ENCODE measurements around the gene TMEM222. TPM values are rescaled to one million over a fixed set of nuclear protein-coding genes. Genes with fewer than 3 reads are reported as not detected.
A peak's percentile ranks its signal among the peaks of the same experiment; 100 is the strongest.

The TMEM222 gene
- polyA plus RNA-seq, 4 donors, result 30.3 to 51.7 (median 36.9) TPM

- FAIRE-seq, result no peak
- peaks cover 0 to 13% (median 0%) of the 10 kb centered on the region in 3 donors for H3K36me3 ChIP-seq (ENCODE audit: control insufficient read depth in 3 of 3, insufficient read depth in 2 of 3, low read depth in 1 of 3, low read length in 3 of 3)
- 22 to 31% (median 27%) methylated on average over 44 to 51 of the region's 51 CpGs for WGBS, 3 donors
- peak overlapping the region in 1 of 3 donors; percentile 33 for H3K27ac ChIP-seq (ENCODE audit: low read depth in 1 of 3, low read length in 2 of 3)
- no peaks in the 10 kb centered on the region for H3K9me3 ChIP-seq (ENCODE audit: control insufficient read depth in 2 of 2, insufficient read depth in 1 of 2, low read depth in 1 of 2, low read length in 1 of 2)
- H3K4me1 ChIP-seq (ENCODE audit: control insufficient read depth in 3 of 3, insufficient read depth in 2 of 3, low read depth in 1 of 3, low read length in 2 of 3), result peaks cover 0 to 30% (median 5%) of the 10 kb centered on the region in 3 donors
- DNase-seq, result peak; percentile 66 to 91
- peak overlapping the region in 2 of 3 donors; percentile 45 to 47 for H3K4me3 ChIP-seq (ENCODE audit: low read depth in 1 of 3, low read length in 3 of 3)
- peaks cover 0 to 18% (median 0%) of the 10 kb centered on the region in 3 donors for H3K27me3 ChIP-seq (ENCODE audit: control insufficient read depth in 3 of 3, insufficient read depth in 3 of 3, low read length in 3 of 3)
These were observed 27.2 kb downstream of the TMEM222 start for GRCh38 chr1:27348861-27349783.

GRCh38 chr1:27349784-27350662, 28.1 kb downstream of the TMEM222 start:
- H3K27ac ChIP-seq (ENCODE audit: low read depth in 1 of 3, low read length in 2 of 3), result no peak overlapping the region
- peak; percentile 77 to 89 for DNase-seq
- WGBS, 3 donors, result 18 to 35% (median 35%) methylated on average over 79 to 84 of the region's 84 CpGs
- peaks cover 0 to 18% (median 0%) of the 10 kb centered on the region in 3 donors for H3K27me3 ChIP-seq (ENCODE audit: control insufficient read depth in 3 of 3, insufficient read depth in 3 of 3, low read length in 3 of 3)
- peaks cover 0 to 30% (median 5%) of the 10 kb centered on the region in 3 donors for H3K4me1 ChIP-seq (ENCODE audit: control insufficient read depth in 3 of 3, insufficient read depth in 2 of 3, low read depth in 1 of 3, low read length in 2 of 3)
- peak overlapping the region in 2 of 3 donors; percentile 45 to 47 for H3K4me3 ChIP-seq (ENCODE audit: low read depth in 1 of 3, low read length in 3 of 3)
- no peak for FAIRE-seq
- peaks cover 0 to 13% (median 0%) of the 10 kb centered on the region in 3 donors for H3K36me3 ChIP-seq (ENCODE audit: control insufficient read depth in 3 of 3, insufficient read depth in 2 of 3, low read depth in 1 of 3, low read length in 3 of 3)
- H3K9me3 ChIP-seq (ENCODE audit: control insufficient read depth in 2 of 2, insufficient read depth in 1 of 2, low read depth in 1 of 2, low read length in 1 of 2), result no peaks in the 10 kb centered on the region

GRCh38 chr1:27350663-27351540, 28.9 kb downstream of the TMEM222 start:
- DNase-seq (peak; percentile 47 to 69), FAIRE-seq (no peak)
- Histone ChIP-seq H3K27me3 (ENCODE audit: control insufficient read depth in 3 of 3, insufficient read depth in 3 of 3, low read length in 3 of 3) (peaks cover 0 to 18% (median 0%) of the 10 kb centered on the region in 3 donors), H3K4me3 (ENCODE audit: low read depth in 1 of 3, low read length in 3 of 3) (peak overlapping the region in 2 of 3 donors; percentile 4 to 37), H3K9me3 (ENCODE audit: control insufficient read depth in 2 of 2, insufficient read depth in 1 of 2, low read depth in 1 of 2, low read length in 1 of 2) (no peaks in the 10 kb centered on the region), H3K27ac (ENCODE audit: low read depth in 1 of 3, low read length in 2 of 3) (no peak overlapping the region), H3K36me3 (ENCODE audit: control insufficient read depth in 3 of 3, insufficient read depth in 2 of 3, low read depth in 1 of 3, low read length in 3 of 3) (peaks cover 0 to 21% (median 0%) of the 10 kb centered on the region in 3 donors), H3K4me1 (ENCODE audit: control insufficient read depth in 3 of 3, insufficient read depth in 2 of 3, low read depth in 1 of 3, low read length in 2 of 3) (peaks cover 0 to 30% (median 5%) of the 10 kb centered on the region in 3 donors)
- 13 to 37% (median 28%) methylated on average over 56 to 62 of the region's 62 CpGs for WGBS, 3 donors

- FAIRE-seq (no peak), DNase-seq (peak; percentile 67 to 70)
- WGBS, 3 donors, result 25 to 51% (median 41%) methylated on average over 8 of the region's 8 CpGs
- peaks cover 0 to 18% (median 0%) of the 10 kb centered on the region in 3 donors for H3K27me3 ChIP-seq (ENCODE audit: control insufficient read depth in 3 of 3, insufficient read depth in 3 of 3, low read length in 3 of 3)
- H3K4me1 ChIP-seq (ENCODE audit: control insufficient read depth in 3 of 3, insufficient read depth in 2 of 3, low read depth in 1 of 3, low read length in 2 of 3), result peaks cover 0 to 33% (median 5%) of the 10 kb centered on the region in 3 donors
- peaks cover 0 to 15% (median 1%) of the 10 kb centered on the region in 3 donors for H3K36me3 ChIP-seq (ENCODE audit: control insufficient read depth in 3 of 3, insufficient read depth in 2 of 3, low read depth in 1 of 3, low read length in 3 of 3)
- no peak overlapping the region for H3K27ac ChIP-seq (ENCODE audit: low read depth in 1 of 3, low read length in 2 of 3)
- H3K4me3 ChIP-seq (ENCODE audit: low read depth in 1 of 3, low read length in 3 of 3), result peak overlapping the region in 1 of 3 donors; percentile 37
- H3K9me3 ChIP-seq (ENCODE audit: control insufficient read depth in 2 of 2, insufficient read depth in 1 of 2, low read depth in 1 of 2, low read length in 1 of 2), result no peaks in the 10 kb centered on the region
These were observed 29.7 kb downstream of the TMEM222 start for GRCh38 chr1:27351541-27352107.

- Histone ChIP-seq H3K9me3 (ENCODE audit: control insufficient read depth in 2 of 2, insufficient read depth in 1 of 2, low read depth in 1 of 2, low read length in 1 of 2) (no peaks in the 10 kb centered on the region), H3K27ac (ENCODE audit: low read depth in 1 of 3, low read length in 2 of 3) (no peak overlapping the region), H3K4me3 (ENCODE audit: low read depth in 1 of 3, low read length in 3 of 3) (no peak overlapping the region), H3K27me3 (ENCODE audit: control insufficient read depth in 3 of 3, insufficient read depth in 3 of 3, low read length in 3 of 3) (peaks cover 0 to 24% (median 0%) of the 10 kb centered on the region in 3 donors), H3K4me1 (ENCODE audit: control insufficient read depth in 3 of 3, insufficient read depth in 2 of 3, low read depth in 1 of 3, low read length in 2 of 3) (peaks cover 0 to 42% (median 5%) of the 10 kb centered on the region in 3 donors), H3K36me3 (ENCODE audit: control insufficient read depth in 3 of 3, insufficient read depth in 2 of 3, low read depth in 1 of 3, low read length in 3 of 3) (peaks cover 0 to 15% (median 4%) of the 10 kb centered on the region in 3 donors)
- 85 to 90% (median 88%) methylated on average over 13 of the region's 13 CpGs for WGBS, 3 donors
- FAIRE-seq (no peak), DNase-seq (no peak)
These were observed 31.2 kb downstream of the TMEM222 start for GRCh38 chr1:27353166-27353565.

- Histone ChIP-seq H3K27me3 (ENCODE audit: control insufficient read depth in 3 of 3, insufficient read depth in 3 of 3, low read length in 3 of 3) (peaks cover 0 to 29% (median 0%) of the 10 kb centered on the region in 3 donors), H3K36me3 (ENCODE audit: control insufficient read depth in 3 of 3, insufficient read depth in 2 of 3, low read depth in 1 of 3, low read length in 3 of 3) (peaks cover 0 to 15% (median 4%) of the 10 kb centered on the region in 3 donors), H3K4me3 (ENCODE audit: low read depth in 1 of 3, low read length in 3 of 3) (no peak overlapping the region), H3K4me1 (ENCODE audit: control insufficient read depth in 3 of 3, insufficient read depth in 2 of 3, low read depth in 1 of 3, low read length in 2 of 3) (peaks cover 0 to 42% (median 5%) of the 10 kb centered on the region in 3 donors), H3K9me3 (ENCODE audit: control insufficient read depth in 2 of 2, insufficient read depth in 1 of 2, low read depth in 1 of 2, low read length in 1 of 2) (no peaks in the 10 kb centered on the region), H3K27ac (ENCODE audit: low read depth in 1 of 3, low read length in 2 of 3) (no peak overlapping the region)
- DNase-seq (no peak), FAIRE-seq (no peak)
- 72 to 83% (median 78%) methylated on average over 3 of the region's 3 CpGs for WGBS, 3 donors
These were observed 31.7 kb downstream of the TMEM222 start for GRCh38 chr1:27353629-27354028.

- H3K4me1 ChIP-seq (ENCODE audit: control insufficient read depth in 3 of 3, insufficient read depth in 2 of 3, low read depth in 1 of 3, low read length in 2 of 3), result peaks cover 0 to 35% (median 0%) of the 10 kb centered on the region in 3 donors
- no peak for FAIRE-seq
- H3K36me3 ChIP-seq (ENCODE audit: control insufficient read depth in 3 of 3, insufficient read depth in 2 of 3, low read depth in 1 of 3, low read length in 3 of 3), result peaks cover 0 to 15% (median 4%) of the 10 kb centered on the region in 3 donors
- no peaks in the 10 kb centered on the region for H3K9me3 ChIP-seq (ENCODE audit: control insufficient read depth in 2 of 2, insufficient read depth in 1 of 2, low read depth in 1 of 2, low read length in 1 of 2)
- no peak overlapping the region for H3K27ac ChIP-seq (ENCODE audit: low read depth in 1 of 3, low read length in 2 of 3)
- 86 to 91% (median 89%) methylated on average over 5 of the region's 5 CpGs for WGBS, 3 donors
- no peak for DNase-seq
- no peak overlapping the region for H3K4me3 ChIP-seq (ENCODE audit: low read depth in 1 of 3, low read length in 3 of 3)
- H3K27me3 ChIP-seq (ENCODE audit: control insufficient read depth in 3 of 3, insufficient read depth in 3 of 3, low read length in 3 of 3), result peaks cover 0 to 33% (median 0%) of the 10 kb centered on the region in 3 donors
These were observed 33.7 kb downstream of the TMEM222 start for GRCh38 chr1:27355683-27356082.

Measured in small intestine (tissue), 7 donors.